Urinary bladder (tissue), 4 donors: Measurements from ENCODE around the gene HDAC2. TPM values are rescaled to one million over a fixed set of nuclear protein-coding genes. Genes with fewer than 3 reads are reported as not detected.
"Not testable (repeated sequence)": the region's sequence is repeated elsewhere in the genome, so short reads cannot be mapped to it uniquely, and the experiment has no call there.

Experiments used
- DNase-seq: peaks from one replicate; pipeline ENCODE4 v3.0.0-alpha.2; 2015; ENCODE audit errors: extremely low spot score
- H3K27ac ChIP-seq: one replicate; pipeline ENCODE4 v1.5.1; 2013; ENCODE audit warnings: low read depth, mild to moderate bottlenecking, moderate library complexity
- H3K36me3 ChIP-seq: one replicate; pipeline ENCODE4 v1.6.1; 2013; ENCODE audit warnings: mild to moderate bottlenecking, moderate library complexity; ENCODE audit not compliant: insufficient read depth
- H3K4me1 ChIP-seq: one replicate; pipeline ENCODE4 v1.6.1; 2013; ENCODE audit warnings: mild to moderate bottlenecking, moderate library complexity; ENCODE audit not compliant: insufficient read depth
- H3K4me3 ChIP-seq: one replicate; pipeline ENCODE4 v1.5.1; 2013; ENCODE audit warnings: low read depth, low read length
- WGBS: extraction: QIAGEN DNeasy Blood & Tissue Kit; methylation state at CpG from one replicate; pipeline ENCODE4 v1.1.7; 2013; 5-methylcytosine and 5-hydroxymethylcytosine counted together
- polyA plus RNA-seq: library from polyadenylated mRNA; stranded (reverse); fragments of 200-250 nt; gene quantifications from one replicate; pipeline ENCODE4 v1.2.3, GENCODE V29; 2013
- total RNA-seq: library from RNA; depleted of rRNA; stranded (reverse); fragments of >200 nt; gene quantifications from one replicate; pipeline ENCODE4 v1.2.3, GENCODE V29; 2014
- donor health status: healthy with polysubstance abuse.
- donor health status: healthy.

The HDAC2 gene
- total and polyA plus RNA-seq, 2 donors = 77.9 to 103 TPM

DNA sequence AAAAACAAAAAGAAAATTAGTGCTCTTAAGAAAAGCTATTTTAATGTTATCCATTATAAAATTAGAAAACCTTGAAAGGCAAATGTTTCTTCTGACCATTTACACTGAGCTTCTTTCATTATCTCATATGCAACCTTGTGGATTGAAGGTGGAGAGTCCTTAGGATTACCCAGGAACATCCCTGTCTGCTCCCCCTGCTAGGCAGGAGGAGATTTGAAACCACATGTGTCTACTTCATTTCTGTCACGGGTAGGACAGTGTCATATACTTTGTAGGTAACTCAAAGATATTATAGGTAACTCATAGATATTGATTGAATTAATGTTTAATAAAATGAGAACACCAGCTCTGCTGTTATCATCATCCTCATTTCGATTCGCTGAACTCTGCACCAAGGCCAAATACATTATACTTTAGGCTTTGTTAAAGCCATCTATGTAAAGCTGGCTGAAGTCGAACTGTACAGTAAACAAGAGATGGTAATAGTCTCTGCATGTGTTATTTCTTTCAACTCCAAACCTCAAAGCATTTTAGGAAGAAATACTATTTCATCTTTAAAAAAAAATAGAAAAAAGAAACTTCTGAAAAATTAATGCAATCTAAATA, 49.5 kb downstream of the HDAC2 start:
- Histone ChIP-seq H3K36me3 (no peaks in the 10 kb centered on the region), H3K4me1 (no peaks in the 10 kb centered on the region), H3K4me3 (no peak overlapping the region), H3K27ac (no peak overlapping the region)
- WGBS = 87% methylated on average over 4 of the region's 4 CpGs
- DNase-seq = no peak

- no peaks in the 10 kb centered on the region for H3K4me1 ChIP-seq
- no peak overlapping the region for H3K4me3 ChIP-seq
- no peak overlapping the region for H3K27ac ChIP-seq
- WGBS = 64% methylated on average over 3 of the region's 3 CpGs
- no peak for DNase-seq
- no peaks in the 10 kb centered on the region for H3K36me3 ChIP-seq
These were observed 50.2 kb downstream of the HDAC2 start for GRCh38 chr6:113920663-113921267.

GRCh38 chr6:113910285-113910684, 60.7 kb downstream of the HDAC2 start:
- not testable (repeated sequence) for H3K4me1 ChIP-seq, H3K27ac ChIP-seq, H3K36me3 ChIP-seq, H3K4me3 ChIP-seq, DNase-seq
- 86% methylated on average over 1 of the region's 1 CpG for WGBS

DNA sequence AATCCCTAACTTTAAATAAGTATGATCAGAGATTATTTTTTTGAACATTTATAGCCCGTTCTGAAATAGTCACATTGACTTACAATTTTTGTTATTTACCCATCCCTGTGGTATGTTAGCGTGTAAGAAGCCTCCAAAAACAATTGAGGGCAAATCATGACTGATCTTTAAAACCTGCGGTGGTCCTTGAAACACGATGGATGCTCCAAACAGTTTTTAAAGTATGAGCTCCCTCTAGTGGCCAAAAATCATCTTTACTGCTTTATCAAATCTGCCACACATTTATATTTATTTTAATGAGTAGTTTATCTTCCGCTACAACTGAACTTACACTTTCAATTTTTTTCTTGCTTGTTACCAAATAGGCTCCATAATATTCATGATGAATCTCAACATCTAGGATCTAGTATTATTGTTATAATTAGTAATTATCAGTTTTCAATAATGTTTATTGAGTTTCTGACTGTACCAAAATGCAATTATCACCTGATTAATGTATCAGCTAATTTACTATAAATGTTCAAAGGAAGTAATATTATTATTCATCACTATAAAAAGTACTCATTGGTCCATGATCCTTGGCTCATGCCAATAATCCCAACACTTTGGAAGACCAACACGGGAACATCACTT, 61.6 kb downstream of the HDAC2 start:
- DNase-seq = peak; percentile 46
- 18% methylated on average over 6 of the region's 6 CpGs for WGBS
- Histone ChIP-seq H3K4me1 (no peaks in the 10 kb centered on the region), H3K27ac (no peak overlapping the region), H3K36me3 (no peaks in the 10 kb centered on the region), H3K4me3 (no peak overlapping the region)

DNA sequence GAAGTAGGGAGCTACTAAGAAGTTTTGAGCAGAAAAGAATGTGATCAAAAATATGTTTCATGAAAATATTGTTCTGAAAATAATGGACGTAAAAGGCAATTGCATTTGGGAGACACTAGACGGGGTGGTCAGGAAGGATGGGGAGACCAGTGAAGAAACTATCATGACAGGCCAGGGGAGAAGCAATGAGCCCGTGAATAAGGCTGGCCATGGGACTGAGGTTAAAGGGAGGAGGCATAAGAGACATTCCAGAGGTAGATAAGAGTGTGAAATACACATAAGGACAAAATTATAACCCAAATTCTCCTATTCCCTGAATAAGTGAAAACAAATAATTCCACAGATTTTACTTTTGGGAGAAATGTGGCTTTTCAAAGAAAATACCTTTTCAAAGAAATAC, 62.1 kb downstream of the HDAC2 start:
- no peak overlapping the region for H3K27ac ChIP-seq
- 66% methylated on average over 3 of the region's 3 CpGs for WGBS
- H3K4me1 ChIP-seq = no peaks in the 10 kb centered on the region
- DNase-seq = no peak
- H3K4me3 ChIP-seq = no peak overlapping the region
- no peaks in the 10 kb centered on the region for H3K36me3 ChIP-seq

DNA sequence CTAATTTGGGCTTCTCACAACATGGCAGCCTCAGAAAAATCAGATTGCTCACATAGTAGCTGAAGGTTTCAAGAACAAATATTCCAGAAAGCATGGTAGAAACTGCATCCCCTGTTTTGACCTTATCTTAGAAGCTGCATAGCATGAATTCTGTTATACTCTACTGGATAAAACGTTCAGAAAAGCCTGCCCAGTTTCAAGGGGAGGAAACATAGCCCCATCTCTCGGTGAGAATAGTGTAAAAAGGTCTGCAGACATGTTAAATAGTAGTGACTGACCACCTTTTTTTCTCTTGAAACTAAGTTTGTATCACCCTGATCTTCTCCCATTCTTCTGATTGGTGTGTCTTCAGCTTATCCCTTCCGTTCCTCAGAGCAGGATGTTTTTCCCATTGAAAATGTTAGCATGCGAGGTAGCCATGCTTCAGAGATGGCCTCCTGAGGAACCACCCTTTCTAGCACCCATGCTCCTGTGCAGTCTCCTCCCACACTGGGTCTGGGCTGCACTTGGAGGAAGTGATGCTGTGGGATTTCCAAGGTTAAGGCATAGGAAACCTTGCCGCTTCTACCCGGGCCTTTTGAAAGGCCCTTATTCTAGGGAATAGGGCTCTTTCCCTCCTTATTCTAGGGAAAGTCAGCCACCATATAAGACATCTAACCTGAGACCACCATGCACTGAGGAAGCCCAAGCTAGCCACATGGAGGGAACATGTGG, 63.7 kb downstream of the HDAC2 start:
- 81% methylated on average over 6 of the region's 6 CpGs for WGBS
- Histone ChIP-seq H3K4me3 (no peak overlapping the region), H3K27ac (no peak overlapping the region), H3K36me3 (no peaks in the 10 kb centered on the region), H3K4me1 (no peaks in the 10 kb centered on the region)
- DNase-seq = no peak

GRCh38 chr6:113903666-113904330, 67.2 kb downstream of the HDAC2 start:
- Histone ChIP-seq H3K36me3 (no peaks in the 10 kb centered on the region), H3K4me1 (no peaks in the 10 kb centered on the region), H3K27ac (no peak overlapping the region), H3K4me3 (no peak overlapping the region)
- DNase-seq = peak; percentile 26
- WGBS = 25% methylated on average over 9 of the region's 9 CpGs

GRCh38 chr6:113901482-113901881, 69.5 kb downstream of the HDAC2 start:
- no peak for DNase-seq
- Histone ChIP-seq H3K27ac (no peak overlapping the region), H3K4me3 (no peak overlapping the region), H3K4me1 (no peaks in the 10 kb centered on the region), H3K36me3 (no peaks in the 10 kb centered on the region)
- WGBS = 70% methylated on average over 2 of the region's 2 CpGs

DNA sequence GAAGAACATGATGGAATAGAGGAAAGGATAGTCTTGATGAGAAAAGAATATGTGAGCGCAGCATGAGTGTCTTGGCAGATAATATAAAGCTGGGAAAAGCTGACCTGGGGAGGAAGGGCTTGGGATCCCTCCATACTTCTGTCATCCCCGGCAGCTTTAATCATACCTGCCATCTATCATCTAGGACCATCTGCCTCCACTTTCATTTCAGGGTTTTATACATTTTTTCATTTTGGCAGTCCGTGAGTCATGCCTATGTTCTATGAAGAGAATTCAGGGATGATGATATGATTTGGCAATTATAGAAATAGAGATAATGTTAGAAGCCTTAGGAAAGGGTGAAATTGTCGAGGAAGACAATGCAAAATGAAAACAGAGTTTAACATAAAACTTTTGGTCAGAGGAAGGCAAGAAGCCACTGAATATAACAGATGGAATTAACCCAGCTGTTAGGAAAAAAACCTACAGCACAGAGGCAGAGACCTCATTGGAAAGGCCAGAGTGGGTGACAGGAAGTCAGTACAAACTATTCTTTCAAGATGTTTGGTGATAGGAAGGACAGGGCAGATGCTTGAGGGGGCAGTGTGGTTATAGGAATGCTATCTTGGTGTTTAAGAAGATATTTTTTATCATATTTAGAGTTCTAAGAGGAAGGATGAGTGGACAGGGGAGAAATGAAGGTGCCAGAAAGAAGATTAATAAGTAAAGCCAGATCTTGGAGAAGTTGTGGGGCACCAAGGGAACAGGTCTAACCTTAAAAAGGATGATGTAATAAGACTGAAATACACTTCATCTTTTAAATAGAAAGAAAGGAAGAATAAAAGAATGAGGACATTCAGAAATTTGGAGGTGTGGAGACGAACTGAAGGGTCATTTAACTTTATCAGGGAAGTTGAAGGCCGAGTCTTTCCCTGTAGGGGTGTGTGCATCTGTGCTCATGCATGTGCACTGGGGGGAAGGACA, 76.0 kb downstream of the HDAC2 start:
- WGBS = 67% methylated on average over 6 of the region's 6 CpGs
- no peak overlapping the region for H3K27ac ChIP-seq
- H3K36me3 ChIP-seq = no peaks in the 10 kb centered on the region
- no peak overlapping the region for H3K4me3 ChIP-seq
- DNase-seq = no peak
- no peaks in the 10 kb centered on the region for H3K4me1 ChIP-seq

- no peak overlapping the region for H3K4me3 ChIP-seq
- no peaks in the 10 kb centered on the region for H3K4me1 ChIP-seq
- 79% methylated on average over 3 of the region's 3 CpGs for WGBS
- H3K27ac ChIP-seq = no peak overlapping the region
- H3K36me3 ChIP-seq = no peaks in the 10 kb centered on the region
- no peak for DNase-seq
These were observed 77.1 kb downstream of the HDAC2 start for GRCh38 chr6:113893866-113894265.

- Histone ChIP-seq H3K27ac (no peak overlapping the region), H3K4me1 (no peaks in the 10 kb centered on the region), H3K4me3 (no peak overlapping the region), H3K36me3 (no peaks in the 10 kb centered on the region)
- no peak for DNase-seq
These were observed 77.5 kb downstream of the HDAC2 start for GRCh38 chr6:113893451-113893850.

DNA sequence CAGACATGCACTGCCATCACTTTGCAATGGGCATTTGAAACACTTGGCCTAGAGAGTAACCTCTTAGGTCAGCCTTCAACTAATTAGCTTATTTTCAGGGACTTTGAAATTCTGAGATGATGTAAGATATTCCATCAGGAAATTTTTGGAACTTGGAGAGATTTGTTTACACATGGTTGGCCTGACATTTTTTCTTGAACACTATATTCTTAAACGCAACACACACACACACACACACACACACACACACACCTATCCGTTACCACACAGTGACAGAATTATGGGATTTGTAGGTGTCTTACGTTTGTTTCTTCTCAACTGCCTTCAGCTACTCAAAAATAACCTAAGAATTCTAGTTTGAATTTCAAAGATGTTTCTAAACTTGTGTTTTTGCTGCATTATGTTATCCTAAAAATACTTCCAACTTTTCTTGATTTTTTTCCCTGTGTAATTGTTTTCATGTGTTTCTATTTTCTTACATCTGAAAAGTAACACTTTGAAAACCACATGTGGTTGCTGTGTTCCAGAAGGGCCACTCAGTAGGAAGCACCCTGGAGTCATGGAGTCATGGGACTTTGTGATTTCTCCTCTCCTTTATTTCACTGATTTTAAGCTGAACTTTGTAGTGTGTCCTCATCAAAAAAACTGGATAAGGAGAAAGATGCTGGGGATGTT, 81.9 kb downstream of the HDAC2 start:
- H3K4me3 ChIP-seq = no peak overlapping the region
- DNase-seq = no peak
- WGBS = 86% methylated on average over 3 of the region's 3 CpGs
- no peaks in the 10 kb centered on the region for H3K4me1 ChIP-seq
- H3K27ac ChIP-seq = no peak overlapping the region
- H3K36me3 ChIP-seq = no peaks in the 10 kb centered on the region
